GM12872 (cell line): ENCODE measurements around the gene KRTAP10-1.

Experiments
- CTCF ChIP-seq: IDR thresholded peaks from 3 replicates; pipeline ENCODE4 v1.5.1; 2011; ENCODE audit warnings: low read depth, mild to moderate bottlenecking, low read length, moderate library complexity; ENCODE audit not compliant: insufficient read depth

Gene KRTAP10-1

GRCh38 chr21:44557491-44558328 is 17.7 kb upstream of the KRTAP10-1 start:
- TF ChIP-seq CTCF = no peak

- no peak for TF ChIP-seq CTCF
These were observed 16.9 kb upstream of the KRTAP10-1 start for GRCh38 chr21:44556879-44557278.

- TF ChIP-seq CTCF = no peak
These were observed 15.3 kb upstream of the KRTAP10-1 start for GRCh38 chr21:44555200-44555875.

GRCh38 chr21:44552681-44553080 is 12.7 kb upstream of the KRTAP10-1 start:
- TF ChIP-seq CTCF = no peak

DNA sequence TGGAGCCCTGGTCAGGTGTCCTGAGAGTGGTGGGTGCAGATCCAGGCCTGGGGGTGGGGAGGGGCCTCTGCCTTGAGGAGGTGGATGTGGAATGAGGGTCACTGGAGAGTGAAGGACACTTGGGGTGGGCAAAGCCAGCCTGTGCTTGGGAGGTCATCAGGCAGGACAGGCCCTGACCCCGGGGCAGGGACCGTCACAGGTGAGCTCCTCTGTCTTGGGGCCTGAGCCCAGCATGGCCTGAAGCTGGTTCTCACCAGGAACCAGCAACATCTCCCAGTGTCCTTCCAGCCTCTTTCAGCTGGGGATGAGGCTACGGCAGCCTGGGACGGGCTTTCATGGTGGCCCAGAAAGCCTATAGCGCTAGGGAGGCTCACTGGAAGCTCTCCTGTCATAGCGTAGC is 12.1 kb upstream of the KRTAP10-1 start:
- TF ChIP-seq CTCF = no peak

DNA sequence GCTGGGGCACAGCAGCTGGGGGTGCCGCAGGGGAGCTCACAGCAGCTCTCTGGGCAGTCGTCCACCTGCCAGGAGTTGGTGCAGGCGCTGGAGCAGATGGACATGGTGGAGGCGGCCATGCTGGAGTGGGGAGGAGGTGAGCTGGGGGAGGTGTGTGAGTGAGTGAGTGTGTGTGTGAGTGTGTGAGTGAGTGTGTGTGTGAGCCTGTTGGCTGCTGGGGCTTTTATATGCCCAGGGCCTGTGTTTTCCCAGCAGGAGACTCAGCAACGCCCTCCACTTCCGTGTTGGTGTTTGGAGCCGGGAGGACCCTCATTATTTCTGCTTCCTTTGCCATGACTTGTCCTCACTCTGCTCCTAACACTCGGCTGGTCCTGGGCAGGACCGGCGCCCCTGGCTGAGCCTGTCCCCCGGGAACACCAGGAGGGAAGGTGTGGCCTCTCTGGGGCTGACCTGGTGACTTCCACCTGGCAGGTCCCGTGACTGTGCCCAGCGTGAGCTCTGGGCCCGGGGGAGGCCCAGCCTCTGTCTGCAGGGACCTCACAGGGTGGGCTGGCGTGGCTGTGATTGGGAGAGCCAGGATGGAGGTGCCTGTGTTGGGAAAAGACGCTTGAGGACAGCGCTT is 11.5 kb upstream of the KRTAP10-1 start, which contains the start of gene KRTAP10-2:
TSS of gene KRTAP10-2 (minus strand) at position 166 of the 622 bp plus-strand sequence. CDS start at position 119, 47 bp downstream.
- TF ChIP-seq CTCF = no peak

- TF ChIP-seq CTCF = no peak
These were observed 10.8 kb upstream of the KRTAP10-1 start for GRCh38 chr21:44550807-44551206.
